Mucosa of rectum (tissue), 2 donors: ENCODE measurements around the gene EFCAB6.

Experiments used
- H3K27ac ChIP-seq, 2 donors: one replicate each; pipeline ENCODE4 v1.7.0; 2013; ENCODE audit warnings: inconsistent platforms in 2 of 2, low read depth in 2 of 2, low read length in 2 of 2
- H3K27me3 ChIP-seq, 2 donors: one replicate each; pipeline ENCODE4 v1.7.0; 2013; ENCODE audit warnings: low read length in 2 of 2; ENCODE audit not compliant: control insufficient read depth in 2 of 2, insufficient read depth in 2 of 2
- H3K36me3 ChIP-seq, 2 donors: one replicate each; pipeline ENCODE4 v1.7.0; 2013; ENCODE audit warnings: low read length in 2 of 2; ENCODE audit not compliant: control insufficient read depth in 2 of 2, insufficient read depth in 2 of 2
- H3K4me1 ChIP-seq, 2 donors: one replicate each; pipeline ENCODE4 v1.7.0; 2013; ENCODE audit warnings: low read length in 2 of 2, mild to moderate bottlenecking in 1 of 2; ENCODE audit not compliant: control insufficient read depth in 2 of 2, insufficient read depth in 2 of 2
- H3K4me3 ChIP-seq, 2 donors: one replicate each; pipeline ENCODE4 v1.7.0; 2013; ENCODE audit warnings: low read length in 2 of 2
- H3K9ac ChIP-seq, 2 donors: one replicate each; pipeline ENCODE4 v1.7.0; 2013; ENCODE audit warnings: low read length in 2 of 2, low read depth in 1 of 2, mild to moderate bottlenecking in 1 of 2
- H3K9me3 ChIP-seq, 2 donors: one replicate each; pipeline ENCODE4 v1.7.0; 2013; ENCODE audit warnings: low read length in 2 of 2; ENCODE audit not compliant: control insufficient read depth in 2 of 2
- donor health status: healthy.
- donor health status: Normal muscosa, but diverticular disease.

The EFCAB6 gene

DNA sequence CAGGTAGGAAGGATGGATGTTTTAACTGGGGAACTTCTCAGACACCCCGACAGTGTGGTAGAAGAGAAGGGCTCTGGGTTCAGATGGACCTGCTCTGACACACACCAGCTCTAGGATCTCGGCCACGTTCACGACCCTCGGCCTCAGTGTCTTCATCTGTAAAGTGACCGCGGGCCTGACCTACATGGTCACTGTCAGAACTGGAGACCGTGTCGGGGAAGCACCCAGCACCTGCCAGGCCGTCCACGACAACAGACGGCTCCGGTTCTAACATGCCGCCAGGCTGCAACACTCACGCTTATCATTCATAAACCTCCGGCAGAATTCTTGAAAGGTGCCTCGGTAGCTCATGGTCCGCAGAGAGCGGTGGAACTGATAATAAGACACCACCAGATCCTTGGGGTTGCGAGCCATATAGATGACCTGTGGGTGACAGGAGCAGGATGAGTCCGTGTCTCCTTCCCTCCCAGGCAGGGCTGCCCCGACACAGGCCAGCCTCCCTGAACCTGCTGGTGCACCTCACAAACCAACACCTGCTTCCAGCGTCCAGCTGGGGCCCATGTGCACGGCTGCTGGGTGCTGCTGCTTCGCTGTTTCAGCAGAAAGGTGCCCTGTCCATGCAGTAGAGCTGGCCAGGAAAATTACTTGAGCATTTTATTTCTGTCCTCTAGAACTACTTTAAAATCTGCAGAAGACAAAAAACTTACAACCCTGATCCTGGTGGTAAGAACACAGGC lies 26.6 kb upstream of the EFCAB6 start:
- Histone ChIP-seq H3K4me3 (no peak overlapping the region), H3K9me3 (no peaks in the 10 kb centered on the region), H3K27ac (no peak overlapping the region), H3K27me3 (no peaks in the 10 kb centered on the region), H3K36me3 (no peaks in the 10 kb centered on the region), H3K4me1 (no peaks in the 10 kb centered on the region), H3K9ac (no peak overlapping the region)

DNA sequence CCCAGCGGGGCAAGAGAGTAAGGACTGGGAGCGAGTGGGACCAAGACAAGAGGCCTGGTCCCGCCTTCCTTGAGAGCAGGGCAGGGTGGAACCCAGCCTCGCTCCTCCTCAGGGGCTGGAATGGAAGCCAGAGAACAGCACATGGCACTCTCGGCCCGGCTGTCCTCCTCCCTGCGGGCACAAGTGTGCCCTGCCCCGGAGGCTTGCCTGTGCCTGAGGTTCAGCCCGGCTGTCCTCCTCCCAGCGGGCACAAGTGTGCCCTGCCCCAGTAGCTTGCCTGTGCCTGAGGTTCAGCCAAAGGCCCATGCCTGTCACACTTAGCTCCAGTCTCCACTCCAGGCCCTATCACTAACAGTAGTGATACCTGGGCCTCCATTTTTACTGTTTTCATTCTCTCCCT lies 26.1 kb upstream of the EFCAB6 start:
- no peaks in the 10 kb centered on the region for H3K36me3 ChIP-seq
- no peak overlapping the region for H3K27ac ChIP-seq
- H3K9ac ChIP-seq: no peak overlapping the region
- H3K4me3 ChIP-seq: no peak overlapping the region
- no peaks in the 10 kb centered on the region for H3K27me3 ChIP-seq
- no peaks in the 10 kb centered on the region for H3K4me1 ChIP-seq
- no peaks in the 10 kb centered on the region for H3K9me3 ChIP-seq

DNA sequence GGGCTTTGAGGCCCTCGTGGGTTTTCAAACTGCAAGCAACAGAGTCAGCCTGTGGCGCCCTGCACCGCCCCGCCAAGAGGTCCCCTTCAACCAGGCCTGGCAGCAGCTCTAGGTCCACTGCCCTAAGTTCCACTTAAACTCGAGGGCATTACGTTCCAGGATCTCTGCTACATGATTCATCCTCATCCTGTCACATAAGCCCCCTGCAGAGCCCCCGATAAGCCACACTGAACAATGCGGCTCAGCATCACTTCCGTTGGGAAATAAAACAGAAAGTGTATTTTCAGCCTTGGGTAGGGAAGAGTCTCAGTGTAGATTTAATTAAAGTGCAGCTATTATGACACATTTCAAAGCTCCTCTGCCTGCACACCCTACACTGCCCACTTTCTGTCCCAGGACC lies 25.6 kb upstream of the EFCAB6 start:
- H3K9ac ChIP-seq: no peak overlapping the region
- H3K4me1 ChIP-seq: no peaks in the 10 kb centered on the region
- no peak overlapping the region for H3K27ac ChIP-seq
- no peaks in the 10 kb centered on the region for H3K27me3 ChIP-seq
- no peaks in the 10 kb centered on the region for H3K36me3 ChIP-seq
- no peaks in the 10 kb centered on the region for H3K9me3 ChIP-seq
- H3K4me3 ChIP-seq: no peak overlapping the region

DNA sequence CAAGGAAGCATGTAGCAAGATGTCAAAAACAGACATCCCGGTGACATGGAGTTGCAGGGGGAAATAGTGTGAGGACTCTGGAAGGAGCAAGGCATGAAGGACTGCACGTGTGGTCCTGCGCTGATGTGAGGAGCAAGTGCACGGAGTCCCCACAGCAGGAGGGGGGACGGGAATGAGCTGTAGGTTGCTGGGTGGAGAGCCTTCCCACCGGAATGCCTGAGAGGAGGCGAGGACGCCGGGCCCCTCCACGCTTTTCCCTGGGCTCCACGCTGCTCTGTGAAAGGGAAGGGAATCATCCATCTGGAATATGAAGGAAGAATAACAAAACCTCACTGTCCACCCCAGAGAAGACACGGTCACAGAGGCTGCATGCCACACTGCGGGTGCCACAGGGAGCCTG lies 23.6 kb upstream of the EFCAB6 start:
- Histone ChIP-seq H3K9ac (no peak overlapping the region), H3K27ac (no peak overlapping the region), H3K4me1 (no peaks in the 10 kb centered on the region), H3K4me3 (no peak overlapping the region), H3K36me3 (no peaks in the 10 kb centered on the region), H3K27me3 (no peaks in the 10 kb centered on the region), H3K9me3 (no peaks in the 10 kb centered on the region)

DNA sequence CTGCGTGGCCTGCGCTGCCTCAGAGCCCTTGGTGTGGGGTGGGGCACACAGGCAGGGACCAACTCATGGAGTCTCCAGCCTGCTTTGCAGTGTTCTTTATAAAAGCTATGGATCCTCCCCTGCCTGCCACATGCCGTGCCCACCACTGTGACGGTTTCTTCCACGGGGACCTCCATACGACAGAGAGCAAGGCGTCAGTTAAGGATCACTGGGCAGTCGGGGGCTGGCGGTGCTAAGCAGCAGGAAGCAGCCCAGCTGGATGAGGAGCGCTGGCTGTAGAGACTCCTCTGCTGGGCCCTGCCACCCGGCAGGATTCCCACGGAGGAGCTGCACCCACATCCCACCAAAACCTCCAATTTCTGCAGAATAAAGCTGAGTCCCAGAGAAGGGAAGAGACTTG lies 23.1 kb upstream of the EFCAB6 start:
- Histone ChIP-seq H3K36me3 (no peaks in the 10 kb centered on the region), H3K27me3 (no peaks in the 10 kb centered on the region), H3K9ac (no peak overlapping the region), H3K4me1 (no peaks in the 10 kb centered on the region), H3K4me3 (no peak overlapping the region), H3K9me3 (no peaks in the 10 kb centered on the region), H3K27ac (no peak overlapping the region)

DNA sequence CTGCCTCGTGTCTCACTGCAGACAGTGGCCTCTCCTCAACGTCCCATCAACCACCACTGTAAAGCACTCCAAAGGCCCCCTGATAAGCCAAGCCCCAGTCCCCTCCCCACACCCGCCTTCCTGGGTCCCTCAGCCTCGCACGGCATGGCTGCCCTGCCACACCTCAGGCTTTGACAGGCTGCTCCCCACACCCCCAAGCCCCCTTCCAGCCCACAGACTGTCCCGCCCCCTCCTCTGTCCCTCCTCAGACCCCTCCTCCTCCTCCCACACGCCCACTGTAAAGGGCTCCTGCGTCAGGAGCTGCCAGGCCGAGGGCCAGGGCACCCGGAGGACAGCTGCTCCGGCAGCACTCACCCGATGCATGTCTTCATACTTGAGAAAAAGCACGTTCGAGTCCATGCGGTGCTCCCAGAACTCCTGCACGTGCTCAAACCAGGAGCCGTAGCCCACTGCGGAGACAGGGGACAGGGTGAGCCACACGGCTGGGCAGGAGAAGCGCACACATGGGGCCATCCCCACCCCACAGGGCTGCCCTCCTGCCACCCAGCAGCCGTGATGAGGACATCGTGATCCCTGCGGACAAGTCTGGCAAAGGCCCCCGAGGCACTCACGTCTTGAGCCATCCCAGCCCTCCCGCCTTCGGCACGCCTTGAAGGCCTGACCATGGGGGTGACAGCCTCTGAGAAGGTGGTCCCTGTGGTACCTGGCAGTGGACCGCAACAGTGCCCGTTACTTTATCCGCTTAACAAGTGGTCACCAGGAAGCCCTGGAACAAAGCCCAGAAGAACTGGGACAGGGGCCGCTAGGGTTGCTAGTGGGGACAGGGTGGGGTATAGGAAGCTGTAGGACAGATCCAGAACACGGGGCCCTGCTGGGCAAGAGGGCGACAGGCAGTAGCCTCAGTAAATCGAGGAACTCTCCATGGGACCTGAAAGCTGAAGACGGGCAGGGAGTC lies 21.5 kb upstream of the EFCAB6 start:
- Histone ChIP-seq H3K9me3 (no peaks in the 10 kb centered on the region), H3K27ac (no peak overlapping the region), H3K36me3 (no peaks in the 10 kb centered on the region), H3K27me3 (no peaks in the 10 kb centered on the region), H3K9ac (no peak overlapping the region), H3K4me1 (no peaks in the 10 kb centered on the region), H3K4me3 (no peak overlapping the region)

DNA sequence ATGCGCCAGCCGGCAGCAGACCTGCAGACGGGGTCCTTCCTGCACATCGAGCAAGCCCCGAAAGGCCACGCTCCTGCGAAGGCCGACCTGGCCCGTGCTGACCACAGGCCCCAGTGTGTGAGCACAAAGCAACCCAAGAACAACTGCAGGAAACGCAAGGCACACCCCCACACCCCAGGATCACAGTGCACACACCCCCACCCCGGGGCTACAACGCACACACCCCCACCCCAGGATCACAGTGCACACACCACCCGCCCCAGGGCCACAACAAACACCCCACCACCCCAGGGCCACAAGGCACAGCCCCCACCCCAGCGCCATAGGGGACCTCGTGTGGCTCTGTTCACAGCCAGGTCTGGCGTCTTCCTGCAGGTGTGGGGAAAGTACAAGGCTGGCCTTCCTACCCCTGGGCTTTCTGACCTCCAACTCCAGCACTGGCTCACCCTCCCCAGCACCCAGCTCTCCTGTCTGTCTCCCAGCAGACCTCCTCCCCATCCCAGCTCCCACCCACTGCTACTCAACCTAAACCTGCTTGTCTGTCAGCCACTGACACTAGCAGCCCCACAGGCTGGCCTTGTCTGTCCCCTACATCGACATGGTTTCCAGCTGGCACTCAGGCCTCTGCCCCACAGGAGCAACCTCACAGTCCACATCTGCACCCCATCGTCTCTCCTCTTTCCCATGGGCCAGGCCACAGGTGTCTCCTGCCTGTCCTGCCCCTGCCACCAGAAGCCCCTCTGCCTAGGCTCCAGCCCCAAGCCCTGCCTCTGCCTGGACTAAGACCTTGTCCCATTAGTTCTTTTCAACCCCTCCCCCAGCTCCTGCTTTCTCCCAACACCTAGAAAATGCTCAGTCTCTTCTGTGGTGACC lies 20.5 kb upstream of the EFCAB6 start:
- Histone ChIP-seq H3K27me3 (no peaks in the 10 kb centered on the region), H3K4me3 (no peak overlapping the region), H3K9ac (no peak overlapping the region), H3K27ac (no peak overlapping the region), H3K4me1 (no peaks in the 10 kb centered on the region), H3K36me3 (no peaks in the 10 kb centered on the region), H3K9me3 (no peaks in the 10 kb centered on the region)

DNA sequence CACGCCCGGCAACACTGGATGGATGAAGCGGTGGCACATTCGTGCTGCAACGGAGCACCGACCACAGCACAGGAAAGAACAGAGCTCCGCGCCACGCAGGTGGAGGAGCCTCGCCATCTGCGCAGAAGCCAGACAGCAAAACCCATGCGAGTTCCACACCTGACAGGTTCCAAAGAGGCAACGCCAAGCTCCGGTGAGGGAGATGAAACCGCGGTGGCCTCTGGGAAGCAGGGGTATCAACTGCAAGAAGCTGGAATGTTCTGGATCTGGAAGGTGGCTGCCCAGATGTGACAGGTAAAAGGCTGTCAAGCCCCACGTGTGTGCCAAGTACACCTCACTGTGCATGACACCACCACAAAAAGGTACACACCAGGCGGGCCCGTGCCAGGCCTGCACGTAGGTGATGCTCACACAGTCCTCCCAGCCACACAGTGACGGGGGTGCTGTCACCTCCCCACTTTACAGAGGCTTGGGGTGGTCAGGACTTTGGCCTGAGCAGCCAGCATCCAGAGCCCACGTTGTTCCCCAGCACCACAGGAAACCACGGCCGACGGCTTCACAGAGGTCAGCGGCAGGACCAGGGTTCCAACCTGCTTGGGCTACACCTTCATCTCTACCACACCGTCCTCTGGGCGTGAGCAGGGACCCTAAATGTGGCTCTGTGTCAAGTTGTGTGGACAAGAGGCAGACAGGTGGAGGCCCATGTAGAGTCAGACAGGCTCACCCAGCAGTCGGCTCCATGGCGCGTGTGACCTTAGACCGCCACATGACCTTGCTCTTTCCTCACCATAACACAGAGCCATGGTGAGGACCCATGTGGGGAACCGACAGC lies 19.7 kb upstream of the EFCAB6 start:
- Histone ChIP-seq H3K36me3 (no peaks in the 10 kb centered on the region), H3K9ac (no peak overlapping the region), H3K9me3 (no peaks in the 10 kb centered on the region), H3K27ac (no peak overlapping the region), H3K4me1 (no peaks in the 10 kb centered on the region), H3K27me3 (no peaks in the 10 kb centered on the region), H3K4me3 (no peak overlapping the region)

DNA sequence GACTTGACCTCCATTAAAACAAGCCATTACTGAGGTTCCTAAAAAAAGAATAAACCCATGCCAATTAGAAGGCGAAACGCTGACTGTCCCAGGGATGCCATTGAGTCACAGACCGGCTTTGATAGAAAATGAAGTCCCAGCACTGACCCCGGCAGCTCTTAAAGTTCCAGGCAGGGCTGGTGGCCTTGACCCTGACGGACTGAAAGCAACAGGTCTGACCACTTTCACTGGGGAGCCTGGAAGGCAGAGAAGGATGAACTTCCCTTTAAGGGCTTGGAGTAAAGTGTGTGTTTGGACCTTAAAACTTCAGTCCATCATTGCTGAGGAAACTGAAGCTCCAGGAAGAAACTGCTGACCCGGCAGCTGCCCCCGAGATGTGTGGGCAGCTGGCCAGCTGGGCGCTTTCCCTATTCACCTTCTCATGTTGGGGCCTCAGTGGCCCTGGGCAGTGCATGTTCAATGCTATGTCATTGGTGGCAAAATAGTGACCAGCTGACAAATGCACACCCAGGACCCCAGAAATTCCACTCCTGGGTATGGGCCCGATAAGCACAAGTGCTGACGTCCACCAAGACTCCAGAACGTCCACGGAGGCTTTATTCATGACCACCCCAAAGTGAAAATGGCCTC lies 18.9 kb upstream of the EFCAB6 start:
- no peak overlapping the region for H3K4me3 ChIP-seq
- no peak overlapping the region for H3K27ac ChIP-seq
- H3K9me3 ChIP-seq: no peaks in the 10 kb centered on the region
- H3K27me3 ChIP-seq: no peaks in the 10 kb centered on the region
- H3K36me3 ChIP-seq: no peaks in the 10 kb centered on the region
- no peak overlapping the region for H3K9ac ChIP-seq
- no peaks in the 10 kb centered on the region for H3K4me1 ChIP-seq
